ENCODE results near the gene SPO11.

DNA sequence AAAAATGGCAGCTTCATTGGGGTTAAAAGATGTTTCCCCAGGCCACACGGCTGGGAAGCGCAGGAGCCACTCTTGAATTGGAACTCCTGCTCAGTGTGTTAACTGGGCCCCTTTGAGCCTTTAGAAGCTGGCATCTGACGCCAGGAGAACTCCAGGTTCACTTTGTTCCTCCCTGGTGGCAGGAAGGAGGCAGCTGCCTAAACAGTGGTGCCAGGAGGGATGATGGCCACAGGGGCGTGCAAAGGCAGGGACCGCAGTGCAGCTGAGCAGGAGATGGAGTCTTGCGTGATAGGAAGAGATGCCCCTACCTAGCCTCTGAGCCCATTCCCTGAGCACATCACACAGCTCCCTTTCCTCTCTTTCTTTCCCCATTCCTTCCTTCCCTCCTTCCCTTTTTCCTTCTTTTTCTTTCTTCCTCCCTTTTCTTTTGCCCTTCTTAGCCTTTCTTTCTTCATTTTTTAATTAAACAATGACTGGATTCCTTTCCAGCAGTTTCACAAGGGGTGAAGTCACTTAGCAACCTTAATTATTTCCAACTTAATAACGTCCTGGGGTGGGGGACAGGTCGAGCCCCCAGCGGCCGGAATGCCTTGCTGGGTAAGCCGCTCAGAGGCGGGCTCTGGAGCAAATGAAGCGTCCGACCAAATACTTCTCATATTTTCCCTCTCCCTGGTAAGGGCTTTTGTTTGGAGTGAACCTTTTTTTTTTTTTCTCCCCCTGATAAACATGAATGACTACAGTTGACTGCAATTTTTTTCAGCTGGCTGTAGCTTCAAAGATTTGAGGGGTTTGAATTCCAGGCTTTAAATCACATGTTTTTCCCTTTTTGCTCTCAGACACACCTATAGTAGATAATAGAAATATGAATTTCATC lies 42.4 kb upstream of the SPO11 start:
- TF ChIP-seq, protein P1, sequence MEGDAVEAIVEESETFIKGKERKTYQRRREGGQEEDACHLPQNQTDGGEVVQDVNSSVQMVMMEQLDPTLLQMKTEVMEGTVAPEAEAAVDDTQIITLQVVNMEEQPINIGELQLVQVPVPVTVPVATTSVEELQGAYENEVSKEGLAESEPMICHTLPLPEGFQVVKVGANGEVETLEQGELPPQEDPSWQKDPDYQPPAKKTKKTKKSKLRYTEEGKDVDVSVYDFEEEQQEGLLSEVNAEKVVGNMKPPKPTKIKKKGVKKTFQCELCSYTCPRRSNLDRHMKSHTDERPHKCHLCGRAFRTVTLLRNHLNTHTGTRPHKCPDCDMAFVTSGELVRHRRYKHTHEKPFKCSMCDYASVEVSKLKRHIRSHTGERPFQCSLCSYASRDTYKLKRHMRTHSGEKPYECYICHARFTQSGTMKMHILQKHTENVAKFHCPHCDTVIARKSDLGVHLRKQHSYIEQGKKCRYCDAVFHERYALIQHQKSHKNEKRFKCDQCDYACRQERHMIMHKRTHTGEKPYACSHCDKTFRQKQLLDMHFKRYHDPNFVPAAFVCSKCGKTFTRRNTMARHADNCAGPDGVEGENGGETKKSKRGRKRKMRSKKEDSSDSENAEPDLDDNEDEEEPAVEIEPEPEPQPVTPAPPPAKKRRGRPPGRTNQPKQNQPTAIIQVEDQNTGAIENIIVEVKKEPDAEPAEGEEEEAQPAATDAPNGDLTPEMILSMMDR (IDR thresholded peaks at IDR 0.05), result no peak
- no peak for TF ChIP-seq EP300 (IDR thresholded peaks at IDR 0.05)
